Activated CD4-positive, alpha-beta memory T cell treated with anti-CD3 and anti-CD28 coated beads for 36 hours (primary cell): Measurements from ENCODE around the gene ABHD4. TPM values are rescaled to one million over a fixed set of nuclear protein-coding genes. Genes with fewer than 3 reads are reported as not detected.
A peak's percentile ranks its signal among the peaks of the same experiment; 100 is the strongest.

Source experiments
- CTCF ChIA-PET: fragments of 350-600 bp; sonication (Branson Sonifier 250); formaldehyde crosslinking; loops from one replicate; lab custom pipeline; 2021; ENCODE audit warnings: antibody characterized with exemption, inconsistent platforms; lab: Charles Lee
- POLR2A ChIA-PET: fragments of 350-600 bp; sonication (Branson Sonifier 250); formaldehyde crosslinking; loops from one replicate; lab custom pipeline; 2021; ENCODE audit warnings: antibody characterized with exemption; lab: Charles Lee
- DNase-seq: peaks from one replicate; pipeline ENCODE4 v3.0.0-alpha.2; 2020
- H3K27ac Mint-ChIP-seq: one replicate; pipeline ENCODE4 v1.8.0; 2021; ENCODE audit warnings: mixed read lengths
- H3K27me3 Mint-ChIP-seq: one replicate; pipeline ENCODE4 v1.8.0; 2021; ENCODE audit warnings: mixed read lengths
- H3K36me3 Mint-ChIP-seq: one replicate; pipeline ENCODE4 v1.8.0; 2021; ENCODE audit warnings: mixed read lengths
- H3K4me1 Mint-ChIP-seq: one replicate; pipeline ENCODE4 v1.8.0; 2021; ENCODE audit warnings: low read depth, mixed read lengths
- H3K4me3 Mint-ChIP-seq: one replicate; pipeline ENCODE4 v1.8.0; 2021; ENCODE audit warnings: mild to moderate bottlenecking, mixed read lengths
- H3K9me3 Mint-ChIP-seq: one replicate; pipeline ENCODE4 v1.8.0; 2021; ENCODE audit warnings: mixed read lengths
- intact Hi-C: fragments of 100-400 bp; cut with micrococcal nuclease; formaldehyde crosslinking; loops from one replicate; pipeline ENCODE4 v1.15.1; 2023
- total RNA-seq, 2 experiments: library from RNA; stranded (reverse); gene quantifications; one replicate each; pipeline ENCODE4 v1.2.3, GENCODE V29; 2021

ABHD4 gene
- total RNA-seq, 2 experiments from 2014 or later: 10.0 to 13.6 TPM

- CTCF ChIA-PET: interaction anchor here (0.7 to 5.1 kb wide), 21 partner anchors 11 to 744 kb away, joined by 3 to 82 read pairs (median 5); partner anchors contain the start of genes ABHD4, OXA1L and PRMT5
- Mint-ChIP-seq H3K9me3 (no peaks in the 10 kb centered on the region), H3K4me3 (peak overlapping the region; percentile 99), H3K36me3 (peaks cover 32% of the 10 kb centered on the region), H3K4me1 (peaks cover 68% of the 10 kb centered on the region), H3K27ac (peak overlapping the region; percentile 100), H3K27me3 (peaks cover 5% of the 10 kb centered on the region)
- peak; percentile 31 for DNase-seq
- POLR2A ChIA-PET: interaction anchor here (0.6 to 4.5 kb wide), 27 partner anchors 10 to 1323 kb away, joined by 3 to 77 read pairs (median 4); partner anchors contain the start of genes ABHD4, LRP10, MRPL52 and OXA1L
- intact Hi-C loops: loop anchor here (1.0 to 10.0 kb wide), 11 partner anchors 10 to 1134 kb away; partner anchors contain the start of genes ABHD4, CHD8, LRP10 and OXA1L
Measured at GRCh38 chr14:22588526-22589095, 9.5 kb upstream of the ABHD4 start.

- Mint-ChIP-seq H3K27me3 (peaks cover 5% of the 10 kb centered on the region), H3K4me1 (peaks cover 64% of the 10 kb centered on the region), H3K9me3 (no peaks in the 10 kb centered on the region), H3K36me3 (peaks cover 31% of the 10 kb centered on the region), H3K27ac (peak within 1 kb of the TSS; percentile 100), H3K4me3 (peak within 1 kb of the TSS; percentile 99)
- intact Hi-C loops: loop anchor here (1.0 to 10.0 kb wide), 11 partner anchors 9 to 1134 kb away; partner anchors contain the start of genes ABHD4, CHD8, LRP10 and OXA1L
- ChIA-PET CTCF (interaction anchor here (0.6 to 5.1 kb wide), 25 partner anchors 11 to 744 kb away, joined by 3 to 82 read pairs (median 4); partner anchors contain the start of genes ABHD4, OXA1L, PRMT5 and RBM23), POLR2A (interaction anchor here (0.6 to 4.5 kb wide), 23 partner anchors 10 to 982 kb away, joined by 3 to 77 read pairs (median 5); partner anchors contain the start of genes ABHD4, LRP10, MRPL52 and OXA1L)
- DNase-seq: peak; percentile 100
Measured at GRCh38 chr14:22589096-22589839, 8.8 kb upstream of the ABHD4 start, which contains the start of gene DAD1. DAD1 (minus strand) TSS chr14:22589224; CDS start chr14:22589157, 67 bp downstream.

- DNase-seq: no peak
- H3K36me3 Mint-ChIP-seq: peaks cover 9% of the 10 kb centered on the region
- intact Hi-C loops: no loop called here
- no peak overlapping the region for H3K4me3 Mint-ChIP-seq
- no peak overlapping the region for H3K27ac Mint-ChIP-seq
- H3K4me1 Mint-ChIP-seq: peaks cover 36% of the 10 kb centered on the region
- CTCF ChIA-PET: interaction anchor here (1.1 to 1.4 kb wide), 2 partner anchors 9 to 23 kb away, joined by 3 to 9 read pairs; no protein-coding TSS in a partner anchor
- no peaks in the 10 kb centered on the region for H3K9me3 Mint-ChIP-seq
- POLR2A ChIA-PET: no interaction called here
- H3K27me3 Mint-ChIP-seq: peaks cover 5% of the 10 kb centered on the region
Measured at GRCh38 chr14:22593189-22593588, 4.9 kb upstream of the ABHD4 start.

GRCh38 chr14:22593601-22594000 is 4.5 kb upstream of the ABHD4 start:
- H3K27ac Mint-ChIP-seq: no peak overlapping the region
- H3K4me3 Mint-ChIP-seq: no peak overlapping the region
- H3K4me1 Mint-ChIP-seq: peaks cover 39% of the 10 kb centered on the region
- ChIA-PET POLR2A (interaction anchor here (0.7 kb wide), 1 partner anchor 24 kb away, joined by 3 read pairs; no protein-coding TSS in a partner anchor), CTCF (interaction anchor here (1.1 to 1.4 kb wide), 2 partner anchors 9 to 23 kb away, joined by 3 to 9 read pairs; no protein-coding TSS in a partner anchor)
- H3K27me3 Mint-ChIP-seq: peaks cover 5% of the 10 kb centered on the region
- peaks cover 7% of the 10 kb centered on the region for H3K36me3 Mint-ChIP-seq
- no peak for DNase-seq
- no peaks in the 10 kb centered on the region for H3K9me3 Mint-ChIP-seq
- intact Hi-C loops: no loop called here

GRCh38 chr14:22594156-22594716 is 3.9 kb upstream of the ABHD4 start:
- Mint-ChIP-seq H3K4me1 (peaks cover 40% of the 10 kb centered on the region), H3K27me3 (peaks cover under 1% of the 10 kb centered on the region), H3K27ac (no peak overlapping the region), H3K4me3 (no peak overlapping the region), H3K9me3 (no peaks in the 10 kb centered on the region), H3K36me3 (peaks cover under 1% of the 10 kb centered on the region)
- ChIA-PET CTCF (interaction anchor here (0.8 to 1.5 kb wide), 5 partner anchors 10 to 742 kb away, joined by 3 to 10 read pairs (median 3); no protein-coding TSS in a partner anchor), POLR2A (interaction anchor here (0.7 kb wide), 1 partner anchor 24 kb away, joined by 3 read pairs; no protein-coding TSS in a partner anchor)
- intact Hi-C loops: no loop called here
- no peak for DNase-seq

GRCh38 chr14:22596354-22596879 is 1.7 kb upstream of the ABHD4 start:
- Mint-ChIP-seq H3K27ac (no peak overlapping the region), H3K27me3 (no peaks in the 10 kb centered on the region), H3K36me3 (no peaks in the 10 kb centered on the region), H3K4me1 (peaks cover 40% of the 10 kb centered on the region), H3K4me3 (no peak overlapping the region), H3K9me3 (no peaks in the 10 kb centered on the region)
- intact Hi-C loops: no loop called here
- ChIA-PET CTCF (interaction anchor here (0.7 to 7.0 kb wide), 3 partner anchors 6 to 51 kb away, joined by 5 to 52 read pairs (median 7); partner anchors contain the start of gene DAD1), POLR2A (no interaction called here)
- DNase-seq: no peak

GRCh38 chr14:22597265-22597664 is 835 bp upstream of the ABHD4 start:
- H3K27me3 Mint-ChIP-seq: no peaks in the 10 kb centered on the region
- peaks cover 4% of the 10 kb centered on the region for H3K36me3 Mint-ChIP-seq
- POLR2A ChIA-PET: interaction anchor here (3.4 kb wide), 1 partner anchor 8 kb away, joined by 77 read pairs; the partner anchor contains the start of gene DAD1
- intact Hi-C loops: no loop called here
- CTCF ChIA-PET: interaction anchor here (0.8 to 7.0 kb wide), 7 partner anchors 7 to 410 kb away, joined by 3 to 52 read pairs (median 4); partner anchors contain the start of gene DAD1
- H3K27ac Mint-ChIP-seq: no peak overlapping the region
- peaks cover 35% of the 10 kb centered on the region for H3K4me1 Mint-ChIP-seq
- H3K9me3 Mint-ChIP-seq: no peaks in the 10 kb centered on the region
- H3K4me3 Mint-ChIP-seq: peak overlapping the region; percentile 91
- DNase-seq: no peak

- POLR2A ChIA-PET: interaction anchor here (3.4 kb wide), 1 partner anchor 9 kb away, joined by 77 read pairs; the partner anchor contains the start of gene DAD1
- Mint-ChIP-seq H3K27me3 (no peaks in the 10 kb centered on the region), H3K4me3 (peak overlapping the region; percentile 91), H3K4me1 (peaks cover 34% of the 10 kb centered on the region), H3K36me3 (peaks cover 8% of the 10 kb centered on the region), H3K27ac (peak overlapping the region; percentile 7), H3K9me3 (no peaks in the 10 kb centered on the region)
- intact Hi-C loops: loop anchor here (1.0 to 2.0 kb wide), 2 partner anchors 8 to 13 kb away; partner anchors contain the start of gene DAD1
- DNase-seq: peak; percentile 16
- CTCF ChIA-PET: interaction anchor here (0.7 to 7.0 kb wide), 10 partner anchors 8 to 409 kb away, joined by 3 to 52 read pairs (median 4); partner anchors contain the start of genes DAD1 and OR6J1
Measured at GRCh38 chr14:22597771-22598098, 365 bp upstream of the ABHD4 start.

GRCh38 chr14:22598896-22599244 is 770 bp downstream of the ABHD4 start:
- CTCF ChIA-PET: interaction anchor here (0.7 to 7.0 kb wide), 14 partner anchors 9 to 301 kb away, joined by 3 to 52 read pairs (median 4); partner anchors contain the start of genes DAD1, OR6J1 and OXA1L
- H3K27ac Mint-ChIP-seq: peak overlapping the region; percentile 71
- no peaks in the 10 kb centered on the region for H3K9me3 Mint-ChIP-seq
- POLR2A ChIA-PET: interaction anchor here (0.6 to 3.4 kb wide), 4 partner anchors 10 to 168 kb away, joined by 3 to 77 read pairs (median 5); partner anchors contain the start of genes DAD1 and OXA1L
- H3K4me3 Mint-ChIP-seq: peak overlapping the region; percentile 91
- intact Hi-C loops: loop anchor here (1.0 to 2.0 kb wide), 2 partner anchors 10 to 14 kb away; partner anchors contain the start of gene DAD1
- H3K4me1 Mint-ChIP-seq: peaks cover 34% of the 10 kb centered on the region
- H3K36me3 Mint-ChIP-seq: peaks cover 14% of the 10 kb centered on the region
- no peaks in the 10 kb centered on the region for H3K27me3 Mint-ChIP-seq
- DNase-seq: peak; percentile 66

GRCh38 chr14:22599349-22599748 is 1.2 kb downstream of the ABHD4 start:
- ChIA-PET CTCF (interaction anchor here (0.7 to 7.0 kb wide), 11 partner anchors 9 to 253 kb away, joined by 3 to 52 read pairs (median 5); partner anchors contain the start of genes DAD1, OR6J1 and OXA1L), POLR2A (interaction anchor here (1.4 to 3.4 kb wide), 3 partner anchors 10 to 167 kb away, joined by 4 to 77 read pairs (median 6); partner anchors contain the start of genes DAD1 and OXA1L)
- Mint-ChIP-seq H3K27me3 (no peaks in the 10 kb centered on the region), H3K4me3 (peak overlapping the region; percentile 91), H3K4me1 (peaks cover 30% of the 10 kb centered on the region), H3K9me3 (no peaks in the 10 kb centered on the region), H3K36me3 (peaks cover 16% of the 10 kb centered on the region), H3K27ac (peak overlapping the region; percentile 71)
- intact Hi-C loops: loop anchor here (2.0 kb wide), 1 partner anchor 15 kb away; no protein-coding TSS in a partner anchor
- no peak for DNase-seq
